Osteocyte (in vitro differentiated cells): ENCODE results near the gene PIK3CD. TPM values are rescaled to one million over a fixed set of nuclear protein-coding genes. Genes with fewer than 3 reads are reported as not detected.

Experiments used
- DNase-seq: peaks from one replicate; pipeline ENCODE4 v3.0.0; 2021; ENCODE audit warnings: mixed read lengths; ENCODE audit not compliant: unreplicated experiment; ENCODE audit errors: extremely low spot score
- H3K27ac Mint-ChIP-seq: one replicate; pipeline ENCODE4 v1.8.0; 2021; ENCODE audit warnings: mild to moderate bottlenecking, mixed read lengths; ENCODE audit not compliant: unreplicated experiment
- H3K27me3 Mint-ChIP-seq: one replicate; pipeline ENCODE4 v1.8.0; 2021; ENCODE audit warnings: mixed read lengths; ENCODE audit not compliant: unreplicated experiment
- H3K36me3 Mint-ChIP-seq: one replicate; pipeline ENCODE4 v1.8.0; 2021; ENCODE audit warnings: mixed read lengths; ENCODE audit not compliant: unreplicated experiment
- H3K4me1 Mint-ChIP-seq: one replicate; pipeline ENCODE4 v1.8.0; 2021; ENCODE audit warnings: mixed read lengths; ENCODE audit not compliant: unreplicated experiment
- H3K4me3 Mint-ChIP-seq: one replicate; pipeline ENCODE4 v1.8.0; 2021; ENCODE audit warnings: mild to moderate bottlenecking, moderate library complexity, mixed read lengths; ENCODE audit not compliant: unreplicated experiment
- H3K9me3 Mint-ChIP-seq: one replicate; pipeline ENCODE4 v1.8.0; 2021; ENCODE audit warnings: mixed read lengths; ENCODE audit not compliant: unreplicated experiment
- total RNA-seq: library from RNA; stranded (reverse); gene quantifications from 2 replicates; pipeline ENCODE4 v1.2.1, GENCODE V29; 2021
- TF ChIP-seq, protein P1 (sequence below): fragments of 200-600 bp; sonication (generic); IDR thresholded peaks from 2 replicates; pipeline ENCODE4 v1.5.0; 2021; ENCODE audit warnings: antibody characterized with exemption, mild to moderate bottlenecking, moderate library complexity

The PIK3CD gene
- total RNA-seq, 1 donor from 2014 or later, result 14.6 TPM

DNA sequence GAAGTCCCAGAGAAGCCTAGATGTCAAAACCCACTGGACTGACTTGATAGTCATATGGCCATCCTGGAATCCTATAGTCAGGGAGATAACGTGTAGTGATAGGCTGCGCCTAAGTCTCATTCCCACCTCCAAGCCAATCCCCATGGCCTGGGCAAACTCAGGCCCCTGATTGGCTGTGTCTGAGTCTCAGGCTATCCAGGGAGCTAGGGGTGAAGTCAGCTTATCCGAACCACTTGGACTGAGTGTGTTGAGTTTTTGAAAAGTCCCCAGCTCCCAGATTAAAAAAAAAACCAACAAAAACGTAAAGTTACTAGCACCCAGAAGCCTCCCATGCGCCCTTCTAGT, 51.6 kb downstream of the PIK3CD start:
- peaks cover 20% of the 10 kb centered on the region for H3K4me1 Mint-ChIP-seq

DNA sequence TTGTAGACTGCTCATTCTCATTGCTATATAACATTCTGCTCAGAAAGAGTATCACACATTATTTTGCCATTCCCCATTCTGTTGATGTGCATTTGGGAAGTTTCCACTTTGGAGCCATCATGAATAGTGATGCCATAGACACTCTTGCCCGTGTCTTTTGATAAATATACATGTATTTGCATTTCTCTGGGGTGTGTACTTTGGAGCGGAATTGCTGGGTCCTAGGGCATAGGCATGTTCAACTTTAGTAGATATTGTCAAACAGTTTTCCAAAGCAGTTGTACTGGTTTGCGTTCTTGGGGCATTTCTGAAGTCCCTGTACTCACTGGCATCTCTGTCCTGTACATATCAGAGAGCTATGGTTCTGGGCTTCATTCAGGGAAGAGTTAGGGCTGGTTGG, 52.1 kb downstream of the PIK3CD start:
- Mint-ChIP-seq H3K4me1 (peaks cover 20% of the 10 kb centered on the region), H3K36me3 (peaks cover 4% of the 10 kb centered on the region), H3K27me3 (no peaks in the 10 kb centered on the region), H3K4me3 (no peak overlapping the region), H3K9me3 (peaks cover 5% of the 10 kb centered on the region), H3K27ac (no peak overlapping the region)
- TF ChIP-seq, protein P1, sequence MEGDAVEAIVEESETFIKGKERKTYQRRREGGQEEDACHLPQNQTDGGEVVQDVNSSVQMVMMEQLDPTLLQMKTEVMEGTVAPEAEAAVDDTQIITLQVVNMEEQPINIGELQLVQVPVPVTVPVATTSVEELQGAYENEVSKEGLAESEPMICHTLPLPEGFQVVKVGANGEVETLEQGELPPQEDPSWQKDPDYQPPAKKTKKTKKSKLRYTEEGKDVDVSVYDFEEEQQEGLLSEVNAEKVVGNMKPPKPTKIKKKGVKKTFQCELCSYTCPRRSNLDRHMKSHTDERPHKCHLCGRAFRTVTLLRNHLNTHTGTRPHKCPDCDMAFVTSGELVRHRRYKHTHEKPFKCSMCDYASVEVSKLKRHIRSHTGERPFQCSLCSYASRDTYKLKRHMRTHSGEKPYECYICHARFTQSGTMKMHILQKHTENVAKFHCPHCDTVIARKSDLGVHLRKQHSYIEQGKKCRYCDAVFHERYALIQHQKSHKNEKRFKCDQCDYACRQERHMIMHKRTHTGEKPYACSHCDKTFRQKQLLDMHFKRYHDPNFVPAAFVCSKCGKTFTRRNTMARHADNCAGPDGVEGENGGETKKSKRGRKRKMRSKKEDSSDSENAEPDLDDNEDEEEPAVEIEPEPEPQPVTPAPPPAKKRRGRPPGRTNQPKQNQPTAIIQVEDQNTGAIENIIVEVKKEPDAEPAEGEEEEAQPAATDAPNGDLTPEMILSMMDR, result no peak
- no peak for DNase-seq

More for the DNA sequence above, 51.6 kb downstream of the PIK3CD start:
- Mint-ChIP-seq H3K9me3 (peaks cover 5% of the 10 kb centered on the region), H3K27me3 (no peaks in the 10 kb centered on the region), H3K4me3 (no peak overlapping the region), H3K27ac (no peak overlapping the region), H3K36me3 (peaks cover 4% of the 10 kb centered on the region)
- no peak for DNase-seq
- TF ChIP-seq, protein P1, result no peak

DNA sequence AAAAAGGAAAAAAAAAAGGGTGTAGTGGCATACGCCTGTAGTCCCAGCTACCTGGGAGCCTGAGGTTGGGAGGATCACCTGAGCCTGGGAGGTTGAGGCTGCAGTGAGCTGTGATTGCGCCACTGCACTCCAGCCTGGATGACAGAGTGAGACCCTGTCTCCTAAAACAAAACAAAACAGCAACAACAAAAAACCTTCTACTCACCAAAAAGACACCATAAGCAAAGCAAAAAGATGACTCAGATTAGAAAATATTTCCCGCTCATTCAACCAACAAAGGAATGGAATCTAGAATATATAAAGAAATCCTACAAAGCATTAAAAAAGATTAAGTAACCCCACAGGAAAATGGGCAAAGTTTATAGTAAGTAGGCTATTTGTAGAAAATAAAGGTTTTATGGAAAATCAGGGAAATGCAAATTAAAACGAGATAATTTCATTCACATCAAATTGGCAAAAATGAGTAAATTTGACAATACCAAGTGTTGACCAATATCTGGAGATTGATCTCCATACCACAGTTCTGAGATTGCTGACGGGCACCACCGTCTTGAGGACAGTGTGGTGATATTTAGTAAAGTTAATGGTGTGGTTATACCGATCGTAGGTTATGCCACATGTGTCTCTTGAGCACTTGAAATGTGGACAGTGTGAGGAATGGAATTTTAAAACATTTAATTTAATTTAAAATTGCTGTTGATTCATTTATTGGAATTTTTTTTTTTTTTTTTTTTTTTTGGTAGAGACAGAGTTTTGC, 54.0 kb downstream of the PIK3CD start:
- TF ChIP-seq, protein P1, result no peak
- Mint-ChIP-seq H3K27ac (peak overlapping the region; percentile 32), H3K4me1 (peaks cover 15% of the 10 kb centered on the region), H3K9me3 (peaks cover 5% of the 10 kb centered on the region), H3K4me3 (no peak overlapping the region), H3K27me3 (no peaks in the 10 kb centered on the region), H3K36me3 (peaks cover 10% of the 10 kb centered on the region)
- DNase-seq, result no peak

DNA sequence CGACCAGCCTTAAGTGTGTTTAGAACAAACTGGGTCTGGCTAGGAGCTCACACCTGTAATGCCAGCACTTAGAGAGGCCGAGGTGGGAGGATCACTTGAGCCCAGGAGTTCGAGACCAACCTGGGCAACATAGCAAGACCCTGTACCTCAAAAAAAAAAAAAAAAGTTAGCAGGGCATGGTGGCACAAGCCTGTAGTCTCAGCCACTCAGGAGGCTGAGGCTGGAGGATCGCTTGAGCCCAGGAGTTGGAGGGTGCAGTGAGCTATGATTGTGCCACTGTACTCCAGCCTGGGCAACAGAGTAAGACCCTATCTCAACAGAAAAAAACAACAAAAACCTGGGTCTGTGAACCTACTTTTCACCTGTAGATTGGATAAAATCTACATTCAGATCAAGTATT, 54.6 kb downstream of the PIK3CD start:
- TF ChIP-seq, protein P1, result no peak
- DNase-seq, result no peak
- Mint-ChIP-seq H3K36me3 (peaks cover 10% of the 10 kb centered on the region), H3K27ac (no peak overlapping the region), H3K4me1 (peaks cover 9% of the 10 kb centered on the region), H3K4me3 (no peak overlapping the region), H3K9me3 (peaks cover 5% of the 10 kb centered on the region), H3K27me3 (no peaks in the 10 kb centered on the region)

DNA sequence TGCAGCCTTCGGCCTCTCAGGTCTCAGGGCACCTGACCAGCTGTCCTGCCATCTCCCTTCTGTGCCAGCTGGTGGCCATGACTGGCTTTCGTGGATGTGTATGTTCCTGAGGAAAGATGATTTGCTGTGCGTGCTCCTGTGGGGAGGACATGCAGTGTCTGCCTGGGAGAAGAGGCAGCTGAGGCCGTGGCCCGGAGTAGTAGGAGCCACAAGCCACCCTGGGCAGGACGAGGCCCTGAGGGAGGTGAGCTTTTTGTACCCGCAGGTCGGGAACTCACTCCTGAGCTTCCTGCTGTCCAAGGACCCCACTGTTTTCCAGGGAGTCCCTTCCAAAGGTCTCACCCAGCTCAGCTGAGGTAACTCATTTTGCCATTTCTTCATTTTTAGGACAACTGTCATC, 58.5 kb downstream of the PIK3CD start:
- H3K27ac Mint-ChIP-seq, result no peak overlapping the region
- H3K9me3 Mint-ChIP-seq, result no peaks in the 10 kb centered on the region
- no peak overlapping the region for H3K4me3 Mint-ChIP-seq
- H3K27me3 Mint-ChIP-seq, result no peaks in the 10 kb centered on the region
- TF ChIP-seq, protein P1, result no peak
- H3K4me1 Mint-ChIP-seq, result peaks cover 6% of the 10 kb centered on the region
- peaks cover 6% of the 10 kb centered on the region for H3K36me3 Mint-ChIP-seq
- DNase-seq, result no peak
